Gastrocnemius medialis (tissue), 4 donors: ENCODE data around the gene LHX3.

Source experiments
- POLR2A ChIP-seq, 2 donors: fragments of 450-650 bp; IDR thresholded peaks; one replicate each; pipeline ENCODE4 v1.6.1; 2017; ENCODE audit warnings: antibody characterized with exemption in 2 of 2, mild to moderate bottlenecking in 2 of 2, moderate library complexity in 2 of 2
- TF ChIP-seq, protein P1 (sequence below), 5 experiments: fragments of 450-650 bp in 3 of 5; fragments of 200-600 bp in 2 of 5; sonication (generic) in 2 of 5; IDR thresholded peaks in 4 of 5; conservative IDR thresholded peaks in 1 of 5; 1 replicate in 4 of 5; 2 replicates in 1 of 5; pipeline ENCODE4 v1.5.1; 2016 to 2019; ENCODE audit warnings: antibody characterized with exemption in 5 of 5, mild to moderate bottlenecking in 3 of 5, moderate library complexity in 3 of 5

DNA sequence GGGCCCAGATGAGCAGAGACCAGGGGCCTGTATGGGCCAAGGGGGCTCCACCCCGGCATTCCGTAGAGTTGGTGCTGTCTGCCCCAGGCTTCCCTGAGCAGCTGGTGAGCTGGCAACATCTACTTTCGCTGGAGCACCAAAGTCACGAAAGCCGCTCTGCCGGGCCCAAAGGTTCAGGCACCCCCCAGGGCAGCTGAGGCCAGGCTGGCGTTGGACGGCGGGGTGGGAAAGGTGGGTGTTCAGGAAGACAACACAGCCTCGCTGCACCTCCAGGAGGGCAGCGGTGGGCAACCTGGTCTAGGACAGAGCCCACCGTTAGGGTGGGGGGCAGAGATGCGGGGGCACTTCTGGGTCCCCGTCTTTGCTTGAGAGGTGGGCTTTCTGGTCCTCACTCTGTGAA lies 56.2 kb downstream of the LHX3 start:
- TF ChIP-seq, protein P1, sequence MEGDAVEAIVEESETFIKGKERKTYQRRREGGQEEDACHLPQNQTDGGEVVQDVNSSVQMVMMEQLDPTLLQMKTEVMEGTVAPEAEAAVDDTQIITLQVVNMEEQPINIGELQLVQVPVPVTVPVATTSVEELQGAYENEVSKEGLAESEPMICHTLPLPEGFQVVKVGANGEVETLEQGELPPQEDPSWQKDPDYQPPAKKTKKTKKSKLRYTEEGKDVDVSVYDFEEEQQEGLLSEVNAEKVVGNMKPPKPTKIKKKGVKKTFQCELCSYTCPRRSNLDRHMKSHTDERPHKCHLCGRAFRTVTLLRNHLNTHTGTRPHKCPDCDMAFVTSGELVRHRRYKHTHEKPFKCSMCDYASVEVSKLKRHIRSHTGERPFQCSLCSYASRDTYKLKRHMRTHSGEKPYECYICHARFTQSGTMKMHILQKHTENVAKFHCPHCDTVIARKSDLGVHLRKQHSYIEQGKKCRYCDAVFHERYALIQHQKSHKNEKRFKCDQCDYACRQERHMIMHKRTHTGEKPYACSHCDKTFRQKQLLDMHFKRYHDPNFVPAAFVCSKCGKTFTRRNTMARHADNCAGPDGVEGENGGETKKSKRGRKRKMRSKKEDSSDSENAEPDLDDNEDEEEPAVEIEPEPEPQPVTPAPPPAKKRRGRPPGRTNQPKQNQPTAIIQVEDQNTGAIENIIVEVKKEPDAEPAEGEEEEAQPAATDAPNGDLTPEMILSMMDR (IDR thresholded peaks at IDR 0.05 in 4 of 5, conservative IDR thresholded peaks at IDR 0.05 in 1 of 5) = no peak
- no peak for TF ChIP-seq POLR2A (IDR thresholded peaks at IDR 0.05)
